ENCODE results near the gene KSR1. TPM values are rescaled to one million over a fixed set of nuclear protein-coding genes. Genes with fewer than 3 reads are reported as not detected.
"Not testable (repeated sequence)": the region's sequence is repeated elsewhere in the genome, so short reads cannot be mapped to it uniquely, and the experiment has no call there.

The KSR1 gene
- total RNA-seq, 2 donors from 2014 or later, result 99.9 to 142 TPM

DNA sequence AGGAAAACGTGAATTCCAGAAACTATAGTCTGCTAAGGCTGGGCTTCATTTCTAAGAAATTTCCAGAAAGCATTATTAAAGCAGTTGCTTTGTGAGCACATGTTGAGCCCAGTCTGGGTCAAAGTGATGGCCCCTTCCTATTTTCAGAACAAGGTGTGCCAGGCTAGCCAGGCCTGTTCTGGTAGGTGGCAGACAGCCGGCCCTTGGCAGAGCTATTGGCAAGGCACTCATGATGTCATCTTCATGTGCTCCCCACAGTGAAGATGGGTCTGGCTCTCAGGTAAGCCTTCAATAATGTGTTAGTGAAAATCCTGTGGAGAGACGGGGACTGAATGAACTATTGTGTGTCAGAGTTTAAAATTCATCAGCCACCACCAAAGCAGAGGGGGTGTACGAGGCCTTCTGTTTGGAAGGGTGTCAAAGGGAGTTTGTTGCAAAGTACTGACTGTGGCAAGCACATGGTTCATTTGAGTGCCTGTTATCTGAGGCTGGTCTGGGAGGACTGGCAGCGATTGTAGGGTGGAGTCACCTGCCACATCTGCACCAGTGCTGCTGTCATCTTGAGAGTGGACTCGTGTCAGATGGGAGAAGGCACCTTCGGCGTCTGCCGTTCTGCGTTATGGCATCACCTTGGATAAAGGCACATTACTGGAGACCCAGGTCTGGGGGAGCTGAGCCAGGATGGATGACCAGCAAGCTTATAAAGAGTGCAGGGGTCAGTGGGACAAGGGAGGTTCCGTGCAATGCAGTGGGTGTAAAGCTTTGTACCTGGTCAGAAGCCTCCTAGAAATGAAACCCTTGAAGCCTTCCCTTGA lies 43.4 kb downstream of the KSR1 start:
- intact Hi-C loops (cut with DNase I), result no loop called here

DNA sequence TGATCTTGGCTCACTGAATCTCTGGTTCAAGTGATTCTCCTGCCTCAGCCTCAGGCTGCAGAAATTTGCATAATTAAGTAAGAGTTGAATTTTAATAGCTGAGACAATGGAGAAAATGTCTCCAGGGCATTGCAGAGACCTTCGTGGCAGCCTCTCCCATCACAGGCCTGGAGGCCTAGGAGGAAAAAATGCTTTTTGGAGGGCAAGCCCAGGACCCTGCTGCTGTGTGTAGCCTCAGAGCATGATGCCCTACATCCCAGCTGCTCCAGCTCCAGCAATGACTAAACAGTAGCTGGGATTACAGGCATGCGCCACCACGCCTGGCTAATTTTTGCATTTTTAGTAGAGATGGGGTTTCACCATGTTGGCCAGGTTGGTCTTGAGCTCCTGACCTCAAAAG lies 45.1 kb downstream of the KSR1 start:
- DNase-seq; H3K36me3 ChIP-seq (replicated peaks in 1 of 2; ENCODE audit: insufficient read depth in 1 of 2, low read depth in 2 of 2); H3K9me3 ChIP-seq; H3K4me3 ChIP-seq; ATAC-seq; H3K27ac ChIP-seq; intact Hi-C loops (cut with DNase I); H3K27me3 ChIP-seq: not testable (repeated sequence)
- H3K4me1 ChIP-seq, result peaks cover 79% of the 10 kb centered on the region
- WGBS, 2 donors, result 98 to 100% methylated on average over 3 of the region's 3 CpGs

More for the DNA sequence above, 43.4 kb downstream of the KSR1 start:
- H3K27me3 ChIP-seq, result no peaks in the 10 kb centered on the region
- no peak for TF ChIP-seq POLR2A (IDR thresholded peaks at IDR 0.05)
- TF ChIP-seq, protein P1, sequence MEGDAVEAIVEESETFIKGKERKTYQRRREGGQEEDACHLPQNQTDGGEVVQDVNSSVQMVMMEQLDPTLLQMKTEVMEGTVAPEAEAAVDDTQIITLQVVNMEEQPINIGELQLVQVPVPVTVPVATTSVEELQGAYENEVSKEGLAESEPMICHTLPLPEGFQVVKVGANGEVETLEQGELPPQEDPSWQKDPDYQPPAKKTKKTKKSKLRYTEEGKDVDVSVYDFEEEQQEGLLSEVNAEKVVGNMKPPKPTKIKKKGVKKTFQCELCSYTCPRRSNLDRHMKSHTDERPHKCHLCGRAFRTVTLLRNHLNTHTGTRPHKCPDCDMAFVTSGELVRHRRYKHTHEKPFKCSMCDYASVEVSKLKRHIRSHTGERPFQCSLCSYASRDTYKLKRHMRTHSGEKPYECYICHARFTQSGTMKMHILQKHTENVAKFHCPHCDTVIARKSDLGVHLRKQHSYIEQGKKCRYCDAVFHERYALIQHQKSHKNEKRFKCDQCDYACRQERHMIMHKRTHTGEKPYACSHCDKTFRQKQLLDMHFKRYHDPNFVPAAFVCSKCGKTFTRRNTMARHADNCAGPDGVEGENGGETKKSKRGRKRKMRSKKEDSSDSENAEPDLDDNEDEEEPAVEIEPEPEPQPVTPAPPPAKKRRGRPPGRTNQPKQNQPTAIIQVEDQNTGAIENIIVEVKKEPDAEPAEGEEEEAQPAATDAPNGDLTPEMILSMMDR (IDR thresholded peaks at IDR 0.05), result no peak
- H3K27ac ChIP-seq, result peak overlapping the region in 3 of 4 donors; percentile 54 to 99 (median 94)
- ATAC-seq (no peak), DNase-seq (peak; percentile 49 to 68 (median 57))
- WGBS, 2 donors, result 64 to 67% methylated on average over 10 to 11 of the region's 11 CpGs
- H3K9me3 ChIP-seq, result no peaks in the 10 kb centered on the region
- H3K36me3 ChIP-seq (replicated peaks in 1 of 2; ENCODE audit: insufficient read depth in 1 of 2, low read depth in 2 of 2), result no peaks in the 10 kb centered on the region
- H3K4me3 ChIP-seq, result no peak overlapping the region
- H3K4me1 ChIP-seq, result peaks cover 86% of the 10 kb centered on the region

DNA sequence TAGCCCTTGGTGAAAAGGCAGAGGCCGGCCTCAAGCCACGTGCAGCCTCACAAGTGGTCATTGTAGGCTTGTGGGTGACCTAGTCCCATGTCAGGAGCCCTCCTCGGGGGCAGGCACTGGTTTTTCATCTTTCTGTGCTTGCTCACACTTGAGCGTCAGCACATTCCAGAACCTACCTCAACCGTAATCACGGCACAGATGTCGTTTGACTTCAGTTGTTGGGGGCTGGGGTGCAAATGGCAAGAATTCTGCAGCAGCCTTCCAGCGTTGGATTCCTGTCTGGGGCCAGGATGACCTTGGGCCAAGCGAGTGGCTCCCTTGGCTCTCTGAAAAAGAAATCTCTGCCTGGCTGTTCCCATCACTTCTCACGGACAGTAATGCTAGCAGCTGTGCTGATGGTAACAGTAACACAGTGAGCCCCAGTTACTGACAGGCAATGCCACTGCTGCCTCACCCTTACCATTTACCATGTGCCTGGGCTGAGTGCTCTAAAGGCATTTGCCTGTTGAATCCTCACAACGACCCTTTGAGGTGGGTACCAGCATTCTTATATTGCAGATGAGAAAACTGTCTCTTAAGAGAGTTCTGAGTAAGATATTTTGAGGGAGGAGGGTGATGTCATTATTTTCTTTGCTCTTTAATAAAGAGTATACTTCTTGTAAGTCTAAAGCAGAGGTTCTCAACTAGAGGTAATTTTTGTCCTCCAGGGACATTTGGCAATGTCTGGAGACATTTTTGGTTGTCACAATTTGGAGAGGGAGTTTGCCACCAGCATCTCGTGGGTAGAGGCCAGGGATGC lies 46.5 kb downstream of the KSR1 start:
- H3K27me3 ChIP-seq, result no peaks in the 10 kb centered on the region
- DNase-seq (peak in 2 of 4 donors; percentile 27 to 38), ATAC-seq (no peak)
- 31 to 33% methylated on average over 12 of the region's 12 CpGs for WGBS, 2 donors
- no peaks in the 10 kb centered on the region for H3K9me3 ChIP-seq
- H3K4me1 ChIP-seq, result peaks cover 73% of the 10 kb centered on the region
- peak in 1 of 3 donors; percentile 7 for TF ChIP-seq POLR2A (IDR thresholded peaks at IDR 0.05)
- TF ChIP-seq, protein P1 (IDR thresholded peaks at IDR 0.05), result no peak
- H3K4me3 ChIP-seq, result no peak overlapping the region
- H3K36me3 ChIP-seq (replicated peaks in 1 of 2; ENCODE audit: insufficient read depth in 1 of 2, low read depth in 2 of 2), result no peaks in the 10 kb centered on the region
- intact Hi-C loops (cut with DNase I), result no loop called here
- H3K27ac ChIP-seq, result peak overlapping the region; percentile 5 to 36 (median 12)

DNA sequence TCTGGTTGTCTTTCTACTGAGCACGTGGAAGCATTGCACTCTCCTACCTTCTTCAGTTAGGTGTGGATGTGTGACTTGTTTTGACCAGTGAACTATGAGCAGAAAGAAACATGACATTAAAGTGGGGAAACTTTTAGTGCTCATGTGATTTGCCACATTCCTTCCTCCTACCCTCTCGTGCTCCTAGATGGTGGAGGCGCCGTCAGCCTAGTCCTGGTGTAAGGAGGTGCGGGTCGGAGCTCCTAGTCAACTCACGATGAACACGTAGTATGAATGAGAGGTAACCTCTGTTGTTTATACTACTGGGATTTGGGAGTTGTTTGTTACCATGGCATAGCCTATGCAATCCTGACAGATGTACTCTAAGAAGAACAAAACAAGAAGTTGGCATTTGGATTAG lies 47.4 kb downstream of the KSR1 start:
- H3K4me3 ChIP-seq, result no peak overlapping the region
- no peaks in the 10 kb centered on the region for H3K36me3 ChIP-seq (replicated peaks in 1 of 2; ENCODE audit: insufficient read depth in 1 of 2, low read depth in 2 of 2)
- H3K4me1 ChIP-seq, result peaks cover 64% of the 10 kb centered on the region
- H3K27ac ChIP-seq, result peak overlapping the region in 2 of 4 donors; percentile 10 to 13
- DNase-seq (no peak), ATAC-seq (no peak)
- intact Hi-C loops (cut with DNase I), result no loop called here
- no peaks in the 10 kb centered on the region for H3K27me3 ChIP-seq
- WGBS, 2 donors, result 90 to 94% methylated on average over 8 of the region's 8 CpGs
- H3K9me3 ChIP-seq, result no peaks in the 10 kb centered on the region
- no peak for TF ChIP-seq POLR2A (IDR thresholded peaks at IDR 0.05)

DNA sequence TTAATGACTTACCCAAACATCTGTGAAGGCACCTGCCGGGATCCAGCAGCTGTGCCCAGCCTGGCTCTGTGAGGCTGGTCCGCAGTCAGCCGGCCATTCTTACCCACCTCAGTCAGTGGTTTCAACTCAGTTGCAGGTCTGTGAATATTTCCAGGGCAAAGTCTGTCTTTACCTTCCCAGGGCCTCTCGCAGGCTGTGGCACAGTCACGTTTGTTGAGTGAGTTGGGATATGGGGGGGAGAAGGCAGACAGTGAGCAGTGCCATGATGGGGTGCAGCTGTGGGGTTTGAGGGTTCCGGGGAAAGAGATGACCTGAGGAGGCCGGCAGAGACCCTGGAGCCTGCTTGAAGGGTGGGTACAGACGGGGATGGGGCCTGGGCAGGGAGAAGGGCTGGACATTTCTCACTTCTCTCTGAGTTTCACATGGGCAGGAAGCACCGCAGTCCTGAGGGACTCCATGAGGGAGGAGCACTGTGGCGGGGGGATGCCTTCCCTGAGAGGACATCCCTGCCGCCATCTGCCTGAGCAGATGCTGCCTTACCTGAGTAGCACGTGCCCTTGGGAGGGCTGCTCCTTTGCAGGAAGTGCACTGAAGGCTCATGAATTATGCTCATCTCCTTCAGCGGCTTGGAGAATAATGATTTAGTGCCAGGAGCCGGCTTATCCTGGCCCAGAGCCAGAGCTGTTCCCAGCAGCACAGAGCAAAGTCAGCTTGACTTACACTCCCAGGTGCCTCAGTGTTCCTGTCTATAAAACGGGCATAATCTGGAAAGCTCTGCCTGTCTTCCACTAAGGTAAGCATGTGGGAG lies 48.1 kb downstream of the KSR1 start:
- 48 to 72% methylated on average over 12 to 15 of the region's 15 CpGs for WGBS, 2 donors
- H3K36me3 ChIP-seq (replicated peaks in 1 of 2; ENCODE audit: insufficient read depth in 1 of 2, low read depth in 2 of 2), result no peaks in the 10 kb centered on the region
- TF ChIP-seq, protein P1 (IDR thresholded peaks at IDR 0.05), result no peak
- no peak for TF ChIP-seq POLR2A (IDR thresholded peaks at IDR 0.05)
- H3K27ac ChIP-seq, result peak overlapping the region; percentile 0 to 37 (median 22)
- intact Hi-C loops (cut with DNase I), result no loop called here
- H3K27me3 ChIP-seq, result no peaks in the 10 kb centered on the region
- ATAC-seq, result peak; percentile 10
- no peak overlapping the region for H3K4me3 ChIP-seq
- no peaks in the 10 kb centered on the region for H3K9me3 ChIP-seq
- peak in 3 of 4 donors; percentile 47 to 65 (median 58) for DNase-seq
- H3K4me1 ChIP-seq, result peaks cover 64% of the 10 kb centered on the region
